CD4-positive, alpha-beta T cell (primary cell): ENCODE results near the gene LRRK2. TPM values are rescaled to one million over a fixed set of nuclear protein-coding genes. Genes with fewer than 3 reads are reported as not detected.

Experiments
- ATAC-seq: fragments of 200-7000 bp; cut with Tn5 transposase; one replicate; pipeline ENCODE4 v1.10.0; 2022; ENCODE audit warnings: mild to moderate bottlenecking; ENCODE audit not compliant: poor library complexity
- CTCF ChIA-PET: fragments of 350-600 bp; sonication (Branson Sonifier 250); formaldehyde crosslinking; loops from one replicate; lab custom pipeline; 2021; ENCODE audit warnings: antibody characterized with exemption, inconsistent platforms; lab: Charles Lee
- POLR2A ChIA-PET: fragments of 350-600 bp; sonication (Branson Sonifier 250); formaldehyde crosslinking; loops from one replicate; lab custom pipeline; 2021; ENCODE audit warnings: antibody characterized with exemption, inconsistent platforms; lab: Charles Lee
- DNase-seq, 14 experiments: peaks; one replicate each; pipeline ENCODE4 v3.0.0-alpha.2; 2013 to 2020; ENCODE audit warnings: mixed read lengths in 2 of 14
- H3K27ac ChIP-seq, 2 donors: one replicate each; pipeline versions ENCODE4 v1.5.1 to v1.7.0; 2013; ENCODE audit warnings: low read length in 2 of 2, low read depth in 1 of 2, mild to moderate bottlenecking in 1 of 2
- H3K27me3 ChIP-seq, 2 experiments: 1 replicate in 1 of 2; 2 replicates in 1 of 2; pipeline versions ENCODE4 v1.6.1 to v1.7.0; 2013; ENCODE audit warnings: low read length in 2 of 2, control low read depth in 1 of 2, mild to moderate bottlenecking in 1 of 2, moderate library complexity in 1 of 2; ENCODE audit not compliant: insufficient read depth in 2 of 2, control insufficient read depth in 1 of 2
- H3K36me3 ChIP-seq: one replicate; pipeline ENCODE4 v1.6.1; 2013; ENCODE audit warnings: low read length, control low read depth; ENCODE audit not compliant: insufficient read depth
- H3K4me1 ChIP-seq: one replicate; pipeline ENCODE4 v1.6.1; 2013; ENCODE audit warnings: low read length, control low read depth; ENCODE audit not compliant: insufficient read depth
- H3K4me3 ChIP-seq: one replicate; pipeline ENCODE4 v1.5.1; 2013; ENCODE audit warnings: mild to moderate bottlenecking, low read length, moderate library complexity
- H3K9me3 ChIP-seq, 2 experiments: 1 replicate in 1 of 2; 2 replicates in 1 of 2; pipeline versions ENCODE4 v1.6.1 to v1.7.0; 2013; ENCODE audit warnings: low read length in 2 of 2, mild to moderate bottlenecking in 2 of 2, control low read depth in 1 of 2, moderate library complexity in 1 of 2; ENCODE audit not compliant: control insufficient read depth in 1 of 2, insufficient read depth in 1 of 2
- H3K27ac Mint-ChIP-seq: one replicate; pipeline ENCODE4 v1.8.0; 2020; ENCODE audit warnings: mixed read lengths
- H3K27me3 Mint-ChIP-seq: one replicate; pipeline ENCODE4 v1.8.0; 2021; ENCODE audit warnings: mixed read lengths
- H3K36me3 Mint-ChIP-seq: one replicate; pipeline ENCODE4 v1.8.0; 2021; ENCODE audit warnings: low read depth, mixed read lengths
- H3K4me1 Mint-ChIP-seq: one replicate; pipeline ENCODE4 v1.8.0; 2021; ENCODE audit warnings: low read depth, mixed read lengths
- H3K4me3 Mint-ChIP-seq: one replicate; pipeline ENCODE4 v1.8.0; 2020; ENCODE audit warnings: mild to moderate bottlenecking, mixed read lengths
- H3K9me3 Mint-ChIP-seq: one replicate; pipeline ENCODE4 v1.8.0; 2020; ENCODE audit warnings: mixed read lengths
- CTCF ChIP-seq: fragments of 200-600 bp; IDR thresholded peaks from one replicate; pipeline ENCODE4 v1.8.0; 2022; ENCODE audit warnings: antibody characterized with exemption, mild to moderate bottlenecking
- intact Hi-C, 2 experiments: fragments of 100-400 bp; cut with DNase I in 1 of 2; cut with micrococcal nuclease in 1 of 2; formaldehyde crosslinking; loops; one replicate each; pipeline versions ENCODE4 v1.15.1 to v1.9.0; 2023 to 2025; cut with DNase I, micrococcal nuclease
- total RNA-seq, 174 experiments: library from RNA in 2 of 174; stranded (reverse) in 2 of 174; gene quantifications; one replicate each; pipeline ENCODE4 v1.2.3 and lab custom pipeline; 2021 to 2026

LRRK2 gene
- total RNA-seq, 2 experiments from 2014 or later: 0.42 to 0.60 TPM

GRCh38 chr12:40309001-40309400 lies 84.2 kb downstream of the LRRK2 start:
- Mint-ChIP-seq H3K4me3 (no peak overlapping the region), H3K36me3 (no peaks in the 10 kb centered on the region), H3K9me3 (no peaks in the 10 kb centered on the region), H3K27me3 (no peaks in the 10 kb centered on the region), H3K27ac (no peak overlapping the region), H3K4me1 (no peaks in the 10 kb centered on the region)
- intact Hi-C loops: no loop called here
- H3K4me3 ChIP-seq: no peak overlapping the region
- DNase-seq (no peak), ATAC-seq (no peak)
- H3K4me1 ChIP-seq: no peaks in the 10 kb centered on the region
- no peaks in the 10 kb centered on the region for H3K9me3 ChIP-seq
- no peaks in the 10 kb centered on the region for H3K27me3 ChIP-seq
- no peaks in the 10 kb centered on the region for H3K36me3 ChIP-seq
- TF ChIP-seq CTCF: no peak
- no peak overlapping the region for H3K27ac ChIP-seq
- POLR2A ChIA-PET: interaction anchor here (0.6 kb wide), 1 partner anchor 14 kb away, joined by 5 read pairs; no protein-coding TSS in a partner anchor
- CTCF ChIA-PET: no interaction called here

GRCh38 chr12:40310211-40310610 lies 85.4 kb downstream of the LRRK2 start:
- H3K27ac ChIP-seq: no peak overlapping the region
- DNase-seq (no peak), ATAC-seq (no peak)
- H3K4me3 Mint-ChIP-seq: no peak overlapping the region
- POLR2A ChIA-PET: no interaction called here
- no peak overlapping the region for H3K4me3 ChIP-seq
- no peaks in the 10 kb centered on the region for H3K9me3 Mint-ChIP-seq
- no peak for TF ChIP-seq CTCF
- CTCF ChIA-PET: no interaction called here
- no peaks in the 10 kb centered on the region for H3K36me3 Mint-ChIP-seq
- H3K36me3 ChIP-seq: no peaks in the 10 kb centered on the region
- H3K27me3 Mint-ChIP-seq: no peaks in the 10 kb centered on the region
- H3K27me3 ChIP-seq: no peaks in the 10 kb centered on the region
- no peaks in the 10 kb centered on the region for H3K9me3 ChIP-seq
- H3K4me1 Mint-ChIP-seq: no peaks in the 10 kb centered on the region
- intact Hi-C loops: no loop called here
- H3K4me1 ChIP-seq: no peaks in the 10 kb centered on the region
- H3K27ac Mint-ChIP-seq: no peak overlapping the region

- CTCF ChIA-PET: no interaction called here
- H3K36me3 Mint-ChIP-seq: no peaks in the 10 kb centered on the region
- no peak overlapping the region for H3K4me3 Mint-ChIP-seq
- POLR2A ChIA-PET: no interaction called here
- ATAC-seq (no peak), DNase-seq (no peak)
- intact Hi-C loops: no loop called here
- Histone ChIP-seq H3K4me3 (no peak overlapping the region), H3K27me3 (no peaks in the 10 kb centered on the region), H3K4me1 (no peaks in the 10 kb centered on the region), H3K36me3 (no peaks in the 10 kb centered on the region), H3K9me3 (no peaks in the 10 kb centered on the region), H3K27ac (no peak overlapping the region)
- H3K4me1 Mint-ChIP-seq: no peaks in the 10 kb centered on the region
- no peaks in the 10 kb centered on the region for H3K9me3 Mint-ChIP-seq
- no peak overlapping the region for H3K27ac Mint-ChIP-seq
- H3K27me3 Mint-ChIP-seq: no peaks in the 10 kb centered on the region
- TF ChIP-seq CTCF: no peak
These were observed 87.4 kb downstream of the LRRK2 start for GRCh38 chr12:40312196-40312595.
